ENCODE measurements around the gene CCDC182.
A peak's percentile ranks its signal among the peaks of the same experiment; 100 is the strongest.

Gene CCDC182

GRCh38 chr17:57782647-57783337 is 37.7 kb upstream of the CCDC182 start:
- Histone ChIP-seq H3K27ac (ENCODE audit: low read depth, low read length, poor library complexity, severe bottlenecking) (no peak overlapping the region), H2AFZ (ENCODE audit: low read length) (no peak overlapping the region), H3K4me2 (ENCODE audit: low read length) (peak overlapping the region; percentile 55)

GRCh38 chr17:57782062-57782490 is 37.0 kb upstream of the CCDC182 start:
- no peaks in the 10 kb centered on the region; the same call in 1 of the 2 replicates for H3K27me3 ChIP-seq (ENCODE audit: insufficient read depth, low read length)
- H3K36me3 ChIP-seq (ENCODE audit: insufficient read depth, low read length), result no peaks in the 10 kb centered on the region
- no peak overlapping the region for H2AFZ ChIP-seq (ENCODE audit: low read length)
- H3K27ac ChIP-seq (ENCODE audit: low read depth, low read length, poor library complexity, severe bottlenecking), result no peak overlapping the region
- no peak overlapping the region for H3K4me2 ChIP-seq (ENCODE audit: low read length)
- no peak for TF ChIP-seq EZH2 (IDR thresholded peaks at IDR 0.05; ENCODE audit: borderline replicate concordance, low read length)
- TF ChIP-seq CTCF (IDR thresholded peaks at IDR 0.05; ENCODE audit: low read length), result no peak
- H3K9ac ChIP-seq (ENCODE audit: low read length), result no peak overlapping the region
- H3K4me1 ChIP-seq (ENCODE audit: insufficient read depth, low read length, severe bottlenecking), result peaks cover 20% of the 10 kb centered on the region
- H3F3A ChIP-seq (ENCODE audit: insufficient read depth, low read length), result no peaks in the 10 kb centered on the region
- no peak overlapping the region for H3K4me3 ChIP-seq (ENCODE audit: low read depth, low read length, poor library complexity, severe bottlenecking)
- H3K9me2 ChIP-seq (ENCODE audit: low read depth, low read length), result no peaks in the 10 kb centered on the region
- no peaks in the 10 kb centered on the region for H3K9me3 ChIP-seq (ENCODE audit: low read length)
- no peaks in the 10 kb centered on the region for H4K20me1 ChIP-seq (ENCODE audit: insufficient read depth, low read length)
- no peaks in the 10 kb centered on the region for H3K79me2 ChIP-seq (ENCODE audit: insufficient read depth, low read length)

More at GRCh38 chr17:57782647-57783337, 37.7 kb upstream of the CCDC182 start:
- H3K4me1 ChIP-seq (ENCODE audit: insufficient read depth, low read length, severe bottlenecking), result peaks cover 20% of the 10 kb centered on the region
- H3K36me3 ChIP-seq (ENCODE audit: insufficient read depth, low read length), result no peaks in the 10 kb centered on the region
- H3K27me3 ChIP-seq (ENCODE audit: insufficient read depth, low read length), result no peaks in the 10 kb centered on the region; the same call in 1 of the 2 replicates
- no peaks in the 10 kb centered on the region for H3F3A ChIP-seq (ENCODE audit: insufficient read depth, low read length)
- H3K9ac ChIP-seq (ENCODE audit: low read length), result no peak overlapping the region
- TF ChIP-seq CTCF (IDR thresholded peaks at IDR 0.05; ENCODE audit: low read length), result no peak
- TF ChIP-seq EZH2 (IDR thresholded peaks at IDR 0.05; ENCODE audit: borderline replicate concordance, low read length), result no peak
- H3K9me2 ChIP-seq (ENCODE audit: low read depth, low read length), result no peaks in the 10 kb centered on the region
- peak overlapping the region; percentile 16 for H3K4me3 ChIP-seq (ENCODE audit: low read depth, low read length, poor library complexity, severe bottlenecking)
- no peaks in the 10 kb centered on the region for H3K79me2 ChIP-seq (ENCODE audit: insufficient read depth, low read length)
- no peaks in the 10 kb centered on the region for H3K9me3 ChIP-seq (ENCODE audit: low read length)
- H4K20me1 ChIP-seq (ENCODE audit: insufficient read depth, low read length), result no peaks in the 10 kb centered on the region

DNA sequence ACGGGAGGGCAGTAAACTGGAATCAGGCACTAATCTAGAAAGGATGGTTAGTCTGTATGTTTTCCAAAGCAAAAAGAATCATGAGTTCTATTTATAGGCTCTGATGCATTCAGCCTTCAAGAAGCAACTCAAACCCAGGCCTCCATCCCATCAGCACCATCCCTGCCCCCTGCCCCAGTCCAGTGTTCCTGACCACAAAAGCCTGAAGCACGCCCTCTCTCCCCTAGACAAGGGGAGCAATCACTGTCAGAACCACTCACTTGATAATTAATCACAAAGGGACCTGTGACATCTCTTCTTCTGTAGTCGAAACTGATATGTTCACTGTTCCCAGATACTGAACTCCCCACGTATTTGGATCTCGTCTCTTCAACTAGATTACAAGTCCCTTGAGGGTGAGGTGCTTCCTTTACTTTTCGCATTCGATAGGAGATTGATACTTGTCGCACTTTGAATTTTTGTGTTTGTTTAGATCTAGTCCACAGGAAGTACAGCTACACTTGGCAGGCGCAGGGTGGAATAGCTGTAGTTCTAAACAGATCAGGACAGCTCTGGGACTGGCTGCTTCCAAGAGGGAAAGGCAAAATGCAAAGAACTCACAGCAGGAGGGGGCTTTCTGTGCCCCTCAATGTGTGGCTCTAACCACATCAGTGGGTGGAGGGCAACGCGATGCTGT is 36.4 kb upstream of the CCDC182 start:
- H3K9me3 ChIP-seq (ENCODE audit: low read length), result no peaks in the 10 kb centered on the region
- H3K27ac ChIP-seq (ENCODE audit: low read depth, low read length, poor library complexity, severe bottlenecking), result no peak overlapping the region
- H2AFZ ChIP-seq (ENCODE audit: low read length), result no peak overlapping the region

More for the DNA sequence above, 36.4 kb upstream of the CCDC182 start:
- TF ChIP-seq EZH2 (IDR thresholded peaks at IDR 0.05; ENCODE audit: borderline replicate concordance, low read length), result no peak
- no peak for TF ChIP-seq CTCF (IDR thresholded peaks at IDR 0.05; ENCODE audit: low read length)
- Histone ChIP-seq H3K36me3 (ENCODE audit: insufficient read depth, low read length) (no peaks in the 10 kb centered on the region), H3F3A (ENCODE audit: insufficient read depth, low read length) (no peaks in the 10 kb centered on the region), H3K4me3 (ENCODE audit: low read depth, low read length, poor library complexity, severe bottlenecking) (no peak overlapping the region), H4K20me1 (ENCODE audit: insufficient read depth, low read length) (no peaks in the 10 kb centered on the region), H3K9me2 (ENCODE audit: low read depth, low read length) (no peaks in the 10 kb centered on the region), H3K4me1 (ENCODE audit: insufficient read depth, low read length, severe bottlenecking) (peaks cover 20% of the 10 kb centered on the region), H3K27me3 (ENCODE audit: insufficient read depth, low read length) (no peaks in the 10 kb centered on the region; the same call in 1 of the 2 replicates), H3K4me2 (ENCODE audit: low read length) (no peak overlapping the region), H3K9ac (ENCODE audit: low read length) (no peak overlapping the region), H3K79me2 (ENCODE audit: insufficient read depth, low read length) (no peaks in the 10 kb centered on the region)
